HG02970 (cell line): ENCODE measurements around the gene REN.

Experiments used
- ATAC-seq: cut with Tn5 transposase; IDR thresholded peaks from one replicate; pipeline ENCODE4 v1.9.1; 2021; ENCODE audit warnings: mild to moderate bottlenecking, moderate library complexity, moderate number of reproducible peaks; ENCODE audit not compliant: unreplicated experiment, low FRiP score

Gene REN

GRCh38 chr1:204192046-204192445 is 25.9 kb upstream of the REN start:
- ATAC-seq, result no peak

- no peak for ATAC-seq
Measured at GRCh38 chr1:204191456-204191855, 25.3 kb upstream of the REN start.

- ATAC-seq, result no peak
Measured at GRCh38 chr1:204190212-204191211, 24.4 kb upstream of the REN start.

DNA sequence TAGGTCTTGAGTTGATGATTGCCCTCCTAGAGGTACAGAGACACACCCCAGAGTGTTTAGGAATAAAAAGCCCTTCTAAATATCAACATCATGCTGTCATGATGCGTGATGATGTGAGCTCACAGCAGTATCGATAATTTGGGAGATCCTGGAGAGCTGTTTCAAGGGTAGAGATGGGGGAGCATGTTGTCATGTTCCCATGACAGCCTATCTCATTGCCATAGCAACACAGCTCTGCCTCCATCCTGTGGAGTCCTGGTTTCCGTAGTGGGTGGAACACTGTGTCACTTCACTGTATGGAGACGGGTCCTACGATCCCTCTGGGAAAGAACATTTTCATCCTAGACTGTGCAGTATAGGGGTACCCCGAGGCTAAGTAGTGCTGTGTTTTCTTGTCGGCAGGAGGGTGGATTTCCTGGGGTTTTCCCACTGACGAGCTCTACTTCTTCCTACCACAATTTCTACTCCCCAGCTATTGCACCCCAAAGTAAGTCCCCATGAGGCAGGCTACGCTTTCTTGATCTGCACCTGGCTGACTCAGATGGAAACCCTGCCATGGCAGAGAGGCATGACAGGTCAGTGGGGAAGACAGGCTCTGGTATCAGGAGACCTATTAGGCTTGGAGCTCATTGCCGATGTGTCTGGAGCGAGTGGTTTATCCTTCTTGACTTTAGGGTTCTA is 23.0 kb upstream of the REN start:
- no peak for ATAC-seq

DNA sequence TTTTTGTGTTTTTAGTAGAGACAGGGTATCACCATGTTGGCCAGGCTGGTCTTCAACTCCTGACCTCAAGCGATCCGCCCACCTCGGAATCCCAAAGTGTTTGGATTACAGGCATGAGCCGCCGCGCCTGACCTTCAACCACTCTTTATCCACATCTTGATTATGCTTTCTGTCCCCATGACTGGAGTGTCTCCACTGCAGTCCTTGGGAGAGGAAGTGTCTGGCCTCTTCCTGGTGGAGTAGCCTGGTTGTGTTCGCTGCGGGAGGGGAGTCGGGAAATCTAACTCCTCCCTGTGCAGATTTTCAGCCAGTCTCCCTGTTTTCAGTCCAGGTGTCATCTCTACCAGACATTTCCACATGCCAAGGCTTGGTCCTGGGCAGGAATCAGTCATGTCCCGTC is 20.5 kb upstream of the REN start:
- ATAC-seq, result no peak

- no peak for ATAC-seq
Measured at GRCh38 chr1:204181116-204181515, 15.0 kb upstream of the REN start.

DNA sequence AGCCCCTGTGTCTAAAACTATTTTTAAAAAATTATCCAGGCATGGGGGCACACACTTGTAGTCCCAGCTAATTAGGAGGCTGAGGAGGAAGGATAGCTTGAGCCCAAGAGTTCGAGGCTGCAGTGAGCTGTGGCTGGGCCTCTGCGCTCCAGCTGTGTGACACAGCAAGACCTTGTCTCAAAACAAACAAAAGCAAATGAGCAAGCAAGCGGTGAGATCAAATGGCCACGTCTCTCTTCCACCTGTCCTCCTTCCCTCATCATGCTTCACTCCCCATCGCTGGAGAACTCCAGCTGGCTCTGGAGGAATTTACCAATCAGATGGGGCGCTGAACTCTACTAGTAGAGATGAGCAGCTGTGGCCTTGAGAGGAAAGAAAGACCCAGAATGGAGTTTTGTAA is 14.0 kb upstream of the REN start:
- ATAC-seq, result no peak

GRCh38 chr1:204178487-204179281 is 12.5 kb upstream of the REN start:
- no peak for ATAC-seq

GRCh38 chr1:204177133-204177532 is 11.0 kb upstream of the REN start:
- no peak for ATAC-seq

- ATAC-seq, result no peak
Measured at GRCh38 chr1:204176049-204176448, 9.9 kb upstream of the REN start.

GRCh38 chr1:204174958-204175357 is 8.8 kb upstream of the REN start:
- ATAC-seq, result no peak

- ATAC-seq, result no peak
Measured at GRCh38 chr1:204172404-204173029, 6.4 kb upstream of the REN start.

DNA sequence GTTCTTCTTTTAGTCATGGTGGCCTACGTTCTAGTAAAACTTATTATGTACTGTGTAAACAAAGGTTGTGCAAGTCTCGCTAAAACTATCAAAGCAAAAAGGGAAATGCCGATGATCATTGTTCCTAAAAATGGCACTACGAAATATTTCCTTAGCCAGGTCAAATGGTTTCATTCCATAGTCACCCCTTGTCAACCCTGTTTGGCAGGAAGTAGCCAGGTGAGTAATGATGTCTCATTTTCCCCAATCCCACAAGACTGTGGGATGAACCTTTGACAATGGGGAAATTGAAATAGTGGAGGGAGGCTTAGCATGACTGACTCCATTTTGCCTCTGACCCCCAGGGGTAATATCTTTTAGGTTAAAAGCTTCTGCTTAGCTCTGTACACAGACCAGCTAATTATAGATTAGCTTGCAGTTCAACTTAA is 5.6 kb upstream of the REN start:
- ATAC-seq, result no peak

DNA sequence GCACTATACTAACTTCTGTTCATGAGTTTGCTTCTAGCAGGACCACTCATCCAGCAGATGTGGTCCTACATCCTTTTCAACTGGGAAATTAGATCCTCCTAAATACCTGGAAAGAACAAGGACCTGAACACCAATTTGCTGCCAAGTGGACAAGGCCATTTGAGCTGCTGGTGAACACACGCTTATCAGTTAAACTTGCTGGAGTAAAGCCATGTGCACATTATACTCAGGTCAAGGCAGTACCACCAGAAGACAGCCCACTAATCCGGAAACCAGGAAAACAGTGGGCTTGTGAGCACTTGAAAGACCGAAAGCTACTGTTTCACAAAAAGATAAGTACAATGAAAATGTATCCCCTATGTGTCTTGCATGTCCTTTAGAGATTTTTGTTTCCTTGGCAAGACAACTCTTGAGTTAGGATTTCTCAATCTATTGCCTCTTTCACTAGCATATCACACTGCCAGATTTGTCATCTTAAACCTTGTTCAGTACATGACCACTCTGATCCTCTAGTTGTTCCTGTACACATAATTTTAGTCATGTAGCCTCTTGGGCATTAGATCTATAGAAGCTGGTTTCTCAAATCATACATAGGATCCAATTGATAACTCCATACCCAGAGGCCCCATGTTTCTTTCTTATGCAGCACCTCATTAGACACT is 4.5 kb upstream of the REN start:
- no peak for ATAC-seq

GRCh38 chr1:204169858-204170257 is 3.7 kb upstream of the REN start:
- no peak for ATAC-seq

DNA sequence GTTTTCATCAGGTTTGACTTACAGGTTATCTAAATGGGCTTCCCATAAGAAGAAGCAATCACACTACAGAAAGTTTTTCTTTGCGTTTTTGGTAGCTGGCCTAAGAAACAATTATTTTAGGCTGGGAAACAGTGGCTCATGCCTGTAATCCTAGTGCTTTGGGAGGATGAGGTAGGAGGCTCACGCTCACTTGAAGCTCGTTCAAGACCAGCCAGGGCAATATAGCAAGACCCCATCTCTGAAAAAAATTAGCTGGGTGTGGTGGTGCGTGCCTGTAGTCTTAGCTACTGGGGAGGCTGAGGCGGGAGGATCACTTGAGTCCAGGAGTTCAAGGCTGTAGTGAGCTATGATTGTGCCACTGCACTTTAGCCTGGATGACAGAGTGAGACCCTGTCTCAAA is 1.6 kb upstream of the REN start:
- ATAC-seq, result no peak

- ATAC-seq, result no peak
Measured at GRCh38 chr1:204162494-204163074, 3.6 kb downstream of the REN start.

DNA sequence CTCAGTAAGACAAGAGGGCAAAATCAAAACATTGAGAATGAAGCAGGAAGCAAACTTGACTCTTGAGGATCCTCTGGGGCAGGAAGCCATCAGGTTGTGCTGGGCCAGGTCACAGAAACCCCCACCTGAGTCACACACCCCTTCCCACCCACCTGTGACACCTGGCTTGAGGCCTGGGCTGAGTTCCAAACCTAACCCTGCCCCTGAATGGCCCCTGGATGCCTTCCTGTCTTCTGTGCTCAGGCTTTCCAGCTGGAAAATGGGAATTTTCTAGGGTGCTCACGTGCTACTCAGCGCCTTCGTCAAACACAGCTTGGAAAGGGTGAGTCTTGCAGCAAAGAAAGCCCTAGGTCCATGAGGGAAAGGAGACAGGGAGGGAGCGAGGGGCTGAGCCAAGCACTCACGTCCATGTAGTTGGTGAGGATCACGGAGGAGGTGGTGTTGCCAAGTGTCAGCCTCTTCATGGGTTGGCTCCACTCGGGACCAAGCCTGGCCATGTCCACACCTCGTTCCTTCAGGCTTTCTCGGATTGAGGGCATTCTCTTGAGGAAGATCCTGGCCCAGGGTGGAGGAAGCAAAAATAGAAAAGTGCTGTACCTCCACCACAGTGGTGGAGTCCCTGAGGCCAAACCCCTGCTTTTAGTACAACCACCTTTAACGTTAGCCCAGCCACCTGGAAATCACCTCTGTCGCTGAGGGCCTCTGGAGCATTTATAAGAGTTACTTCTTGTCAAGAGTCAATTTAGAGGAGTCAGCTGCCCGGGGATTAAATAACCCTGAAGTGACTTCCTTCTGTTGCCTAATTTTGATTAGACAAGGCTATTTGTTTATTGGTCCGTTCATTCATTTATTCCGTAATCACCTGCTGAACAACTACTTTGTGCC is 4.3 kb downstream of the REN start:
- ATAC-seq, result no peak

GRCh38 chr1:204157962-204158361 is 8.2 kb downstream of the REN start:
- ATAC-seq, result no peak
